ENCODE results near the gene PLA2G4A. TPM values are rescaled to one million over a fixed set of nuclear protein-coding genes. Genes with fewer than 3 reads are reported as not detected.

The PLA2G4A gene
- total RNA-seq, 1 experiment from 2014 or later, result 8.6 TPM

GRCh38 chr1:186872291-186872690 is 43.5 kb downstream of the PLA2G4A start:
- intact Hi-C loops (cut with micrococcal nuclease), result no loop called here
- RAD21 ChIA-PET (ENCODE audit: low non-redundant PET in 1 of 2, low total read pairs in 2 of 2, uncharacterized antibody in 2 of 2, unreplicated experiment in 2 of 2), result no interaction called here
- POLR2A ChIA-PET, result no interaction called here
- DNase-seq (ENCODE audit: low read depth, low spot score), result no peak
- TF ChIP-seq FOSL1 (IDR thresholded peaks at IDR 0.05; ENCODE audit: low read depth) (no peak), ZBTB33 (IDR thresholded peaks at IDR 0.05; ENCODE audit: extremely low read depth, insufficient replicate concordance, low read length) (no peak), ELF1 (IDR thresholded peaks at IDR 0.05; ENCODE audit: borderline replicate concordance, low read depth) (no peak), EZH2 (IDR thresholded peaks at IDR 0.05) (no peak), POLR2AphosphoS5 (IDR thresholded peaks at IDR 0.05; ENCODE audit: low read depth, low read length) (no peak), SRF (IDR thresholded peaks at IDR 0.05; ENCODE audit: low read depth) (no peak), CEBPB (IDR thresholded peaks at IDR 0.05; ENCODE audit: low read depth) (no peak), EZH2phosphoT487 (IDR thresholded peaks at IDR 0.05; ENCODE audit: borderline replicate concordance) (no peak), REST (IDR thresholded peaks at IDR 0.05; ENCODE audit: low read depth) (no peak), MAX (IDR thresholded peaks at IDR 0.05) (no peak), YY1 (IDR thresholded peaks at IDR 0.05; ENCODE audit: extremely low read depth, insufficient replicate concordance, low read depth, low read length) (no peak), ZFX (IDR thresholded peaks at IDR 0.05) (no peak), SIN3A (IDR thresholded peaks at IDR 0.05; ENCODE audit: low read depth) (no peak), JUND (IDR thresholded peaks at IDR 0.05) (no peak), ZNF274 (IDR thresholded peaks at IDR 0.05; ENCODE audit: low read depth, low read length) (no peak)
- Histone ChIP-seq H2AFZ (ENCODE audit: low read depth, low read length, poor library complexity, severe bottlenecking) (no peak overlapping the region), H3K9me2 (ENCODE audit: insufficient read depth) (no peaks in the 10 kb centered on the region), H3K36me3 (ENCODE audit: control insufficient read depth in 1 of 2, insufficient read depth in 2 of 2, low read length in 2 of 2) (no peaks in the 10 kb centered on the region), H3K4me3 (replicated peaks in 1 of 2; ENCODE audit: low read depth in 1 of 2, low read length in 2 of 2) (no peak overlapping the region), H3K9me3 (ENCODE audit: control insufficient read depth in 1 of 2, insufficient read depth in 1 of 2, low read depth in 1 of 2, low read length in 2 of 2) (no peaks in the 10 kb centered on the region), H4K20me1 (ENCODE audit: insufficient read depth) (no peaks in the 10 kb centered on the region), H3K9ac (ENCODE audit: low read length) (no peak overlapping the region), H3K4me1 (ENCODE audit: control insufficient read depth in 1 of 2, insufficient read depth in 2 of 2, low read length in 2 of 2) (no peaks in the 10 kb centered on the region), H3K4me2 (ENCODE audit: low read length) (no peak overlapping the region), H3K79me2 (ENCODE audit: insufficient read depth, low read length) (no peaks in the 10 kb centered on the region), H3K27ac (ENCODE audit: low read depth, low read length) (no peak overlapping the region), H3K27me3 (ENCODE audit: insufficient read depth, low read length) (no peaks in the 10 kb centered on the region)
- CTCF ChIA-PET, result no interaction called here
- no TSS peak for BruUV-seq (replicated peaks)
- no peak for ATAC-seq
